K562 (cell line): ENCODE data around the gene CASP2. TPM values are rescaled to one million over a fixed set of nuclear protein-coding genes. Genes with fewer than 3 reads are reported as not detected.

Source experiments
- ATAC-seq: fragments of 200-7000 bp; cut with Tn5 transposase; 3 replicates; pipeline ENCODE4 v1.9.1; 2020; ENCODE audit warnings: moderate library complexity
- BruUV-seq: library from RNA; stranded (reverse); fragments of 400-500 nt; replicated peaks from 2 replicates; lab custom pipeline; 2021; lab: Mats Ljungman, UMichigan
- CTCF ChIA-PET: fragments of 300-600 bp; formaldehyde crosslinking; extraction: SDS; loops from one replicate; lab custom pipeline; 2021; ENCODE audit warnings: low intra/inter-chr PET ratio; lab: Yijun Ruan, JAX
- POLR2A ChIA-PET: fragments of 300-600, 350-650 bp; sonication (Branson Sonifier 250); formaldehyde crosslinking; extraction: SDS; loops from one replicate; lab custom pipeline; 2021; ENCODE audit warnings: antibody characterized with exemption, inconsistent platforms; lab: Yijun Ruan, JAX
- DNase-seq, 4 experiments: peaks; one replicate each; pipeline versions ENCODE4 v3.0.0 to v3.0.0-alpha.2; 2011 to 2018; ENCODE audit warnings: low spot score in 3 of 4, mixed read lengths in 3 of 4; ENCODE audit errors: extremely low read depth in 1 of 4
- FAIRE-seq: peaks from 2 replicates; lab custom pipeline; 2011; peaks lifted over from hg19 to GRCh38; lab: Jason Lieb, UNC
- H2AFZ ChIP-seq: 2 replicates; pipeline ENCODE4 v1.6.0; 2011; ENCODE audit warnings: low read depth, low read length, control low read depth, inconsistent platforms
- H3K27ac ChIP-seq: fragments of 200-600 bp; 3 replicates; pipeline ENCODE4 v1.8.0; 2011; ENCODE audit warnings: low read depth, mild to moderate bottlenecking, control low read depth, inconsistent platforms, low read length, moderate library complexity, mixed read lengths; ENCODE audit errors: extremely low read depth
- H3K27me3 ChIP-seq, 2 experiments: fragments of 300-600 bp in 1 of 2; 2 replicates in 1 of 2; 3 replicates in 1 of 2; pipeline versions ENCODE4 v1.6.0 to v1.8.0; 2011; ENCODE audit warnings: inconsistent platforms in 2 of 2, low read length in 2 of 2, mild to moderate bottlenecking in 1 of 2, mixed read lengths in 1 of 2, moderate library complexity in 1 of 2; ENCODE audit not compliant: control insufficient read depth in 2 of 2, insufficient read depth in 2 of 2
- H3K36me3 ChIP-seq: fragments of 300-600 bp; 3 replicates; pipeline ENCODE4 v1.8.0; 2011; ENCODE audit warnings: mild to moderate bottlenecking, low read length, inconsistent platforms; ENCODE audit not compliant: control insufficient read depth, insufficient read depth
- H3K4me1 ChIP-seq, 2 experiments: fragments of 200-600 bp in 1 of 2; replicated peaks in 1 of 2; 2 replicates in 1 of 2; 3 replicates in 1 of 2; pipeline versions ENCODE4 v1.5.1 to v1.8.0; 2011; ENCODE audit warnings: inconsistent platforms in 2 of 2, low read length in 2 of 2, mild to moderate bottlenecking in 1 of 2, mixed read lengths in 1 of 2, moderate library complexity in 1 of 2; ENCODE audit not compliant: control insufficient read depth in 2 of 2, insufficient read depth in 2 of 2
- H3K4me2 ChIP-seq: 2 replicates; pipeline ENCODE4 v1.6.1; 2011; ENCODE audit warnings: low read length, control low read depth, inconsistent platforms, mixed read lengths; ENCODE audit not compliant: insufficient read depth
- H3K4me3 ChIP-seq: fragments of 200-600 bp; sonication (generic), shearing (Covaris generic); 2 replicates; pipeline ENCODE4 v1.5.1; 2016; ENCODE audit warnings: control low read depth, inconsistent platforms
- H3K79me2 ChIP-seq: fragments of 200-600 bp; 3 replicates; pipeline ENCODE4 v1.8.0; 2011; ENCODE audit warnings: low read length, inconsistent platforms; ENCODE audit not compliant: control insufficient read depth, insufficient read depth
- H3K9ac ChIP-seq, 2 experiments: 2 replicates each; pipeline versions ENCODE4 v1.6.0 to v1.6.1; 2011; ENCODE audit warnings: low read depth in 2 of 2, low read length in 2 of 2, control low read depth in 1 of 2, inconsistent platforms in 1 of 2, mild to moderate bottlenecking in 1 of 2, mixed read lengths in 1 of 2; ENCODE audit not compliant: insufficient read depth in 1 of 2
- H3K9me1 ChIP-seq: one replicate; pipeline ENCODE4 v1.6.0; 2011; ENCODE audit warnings: inconsistent platforms, mild to moderate bottlenecking, low read length, moderate library complexity; ENCODE audit not compliant: control insufficient read depth, insufficient read depth
- H3K9me3 ChIP-seq: replicated peaks from 2 replicates; pipeline ENCODE4 v1.5.1; 2011; ENCODE audit warnings: low read depth, low read length, inconsistent platforms; ENCODE audit not compliant: control insufficient read depth, insufficient read depth
- H4K20me1 ChIP-seq: replicated peaks from 2 replicates; pipeline ENCODE4 v1.6.1; 2011; ENCODE audit warnings: low read length, inconsistent platforms, mixed read lengths; ENCODE audit not compliant: control insufficient read depth, insufficient read depth
- CBFA2T2 ChIP-seq: fragments of 450-650 bp; conservative IDR thresholded peaks from 2 replicates; pipeline ENCODE4 v1.6.1; 2017; ENCODE audit warnings: mild to moderate bottlenecking
- ILK ChIP-seq: fragments of 450-650 bp; IDR thresholded peaks from 2 replicates; pipeline ENCODE4 v1.6.1; 2016; ENCODE audit warnings: missing genetic modification characterization, low read depth, mild to moderate bottlenecking, missing compliant biosample characterization, moderate library complexity, borderline replicate concordance
- TAL1 ChIP-seq: fragments of 450-650 bp; IDR thresholded peaks from 2 replicates; pipeline ENCODE4 v1.6.1; 2016; ENCODE audit warnings: mild to moderate bottlenecking
- TCF7L2 ChIP-seq: fragments of 150-350 bp; IDR thresholded peaks from 2 replicates; pipeline ENCODE4 v1.6.1; 2016; ENCODE audit warnings: low read depth, mild to moderate bottlenecking, low read length, moderate library complexity
- WGBS: fragments of 100-300 bp; shearing (Covaris generic); methylation state at CpG from one replicate; pipeline ENCODE4 v1.1.6; 2016; ENCODE audit warnings: low coverage, mixed read lengths; ENCODE audit not compliant: insufficient coverage; ENCODE audit errors: missing lambda C conversion rate; 5-methylcytosine and 5-hydroxymethylcytosine counted together
- in situ Hi-C: fragments of 300-500 bp; cut with MboI; formaldehyde crosslinking; loops from 4 replicates; pipeline ENCODE4 v1.15.0; 2018; ENCODE audit warnings: inconsistent platforms, mixed read lengths
- intact Hi-C: fragments of 100-400 bp; cut with micrococcal nuclease; formaldehyde crosslinking; loops from 2 replicates; pipeline ENCODE4 v1.14.2; 2022
- polyA plus RNA-seq, 8 experiments: library from polyadenylated mRNA; depleted of rRNA in 4 of 8; stranded (reverse) in 5 of 8; unstranded in 3 of 8; fragments of >200 nt; fragmentation: Nextera tagmentation in 2 of 8; fragmentation: Illumina TruSeq in 1 of 8; extraction: Ambion mirVana in 2 of 8; extraction: Trizol in 1 of 8; gene quantifications; 2 replicates each; pipeline versions ENCODE4 v1.2.1 to v1.2.3, GENCODE V29; 2011 to 2014; ENCODE audit warnings: inconsistent platforms in 1 of 8, missing spikeins in 1 of 8
- total RNA-seq, 7 experiments: library from RNA; depleted of rRNA in 6 of 7; stranded (reverse); fragments of >200 nt in 6 of 7; fragmentation: Illumina TruSeq in 2 of 7; extraction: Trizol in 2 of 7; gene quantifications; 2 replicates each; pipeline versions ENCODE4 v1.2.1 to v1.2.3, GENCODE V29; 2011 to 2021; ENCODE audit warnings: low replicate concordance in 1 of 7
- TF ChIP-seq, protein P1 (sequence below): fragments of 250-450 bp; sonication (Bioruptor Pico); IDR thresholded peaks from 2 replicates; pipeline ENCODE4 v1.4.0; 2020; ENCODE audit warnings: mild to moderate bottlenecking, moderate library complexity
- TF ChIP-seq, protein P2 (sequence below), 3 experiments: IDR thresholded peaks in 2 of 3; conservative IDR thresholded peaks in 1 of 3; 2 replicates each; pipeline ENCODE4 v1.5.1; 2011 to 2012; ENCODE audit warnings: low read length in 3 of 3, mild to moderate bottlenecking in 3 of 3, control low read depth in 2 of 3, improper control_type of control experiment in 1 of 3, inconsistent platforms in 1 of 3, low read depth in 1 of 3, mixed read lengths in 1 of 3, moderate library complexity in 1 of 3; ENCODE audit not compliant: insufficient read depth in 2 of 3
- TF ChIP-seq, protein P3 (sequence below): fragments of 450-650 bp; IDR thresholded peaks from 2 replicates; pipeline ENCODE4 v1.6.1; 2018; ENCODE audit warnings: mild to moderate bottlenecking, low read depth; ENCODE audit not compliant: partially characterized antibody

Gene CASP2
- total and polyA plus RNA-seq, 9 of the 15 experiments (the other 6 are each of a cell fraction or from before 2014, with no cell fraction given), result 18.8 to 64.9 (median 24.1) TPM

DNA sequence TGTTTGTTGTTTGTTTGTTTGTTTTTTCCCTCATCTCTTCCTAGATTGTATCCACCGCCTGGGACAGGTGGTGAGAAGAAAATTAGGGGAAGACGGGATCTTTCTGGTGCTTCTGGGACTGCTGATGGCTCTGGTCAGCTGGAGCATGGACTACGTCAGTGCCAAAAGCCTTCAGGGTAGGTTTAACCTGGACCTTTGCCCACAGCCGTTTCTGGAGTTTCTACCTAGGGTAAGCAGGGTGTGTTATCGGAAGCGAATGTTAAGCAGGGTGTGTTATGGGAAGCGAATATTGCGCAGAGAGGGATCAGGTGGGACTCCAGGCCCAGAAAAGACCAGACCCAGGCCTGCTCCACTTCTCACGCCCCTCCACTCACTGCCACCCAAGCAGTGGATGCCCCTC lies 32.5 kb downstream of the CASP2 start (continued):
- TF ChIP-seq, protein P1, sequence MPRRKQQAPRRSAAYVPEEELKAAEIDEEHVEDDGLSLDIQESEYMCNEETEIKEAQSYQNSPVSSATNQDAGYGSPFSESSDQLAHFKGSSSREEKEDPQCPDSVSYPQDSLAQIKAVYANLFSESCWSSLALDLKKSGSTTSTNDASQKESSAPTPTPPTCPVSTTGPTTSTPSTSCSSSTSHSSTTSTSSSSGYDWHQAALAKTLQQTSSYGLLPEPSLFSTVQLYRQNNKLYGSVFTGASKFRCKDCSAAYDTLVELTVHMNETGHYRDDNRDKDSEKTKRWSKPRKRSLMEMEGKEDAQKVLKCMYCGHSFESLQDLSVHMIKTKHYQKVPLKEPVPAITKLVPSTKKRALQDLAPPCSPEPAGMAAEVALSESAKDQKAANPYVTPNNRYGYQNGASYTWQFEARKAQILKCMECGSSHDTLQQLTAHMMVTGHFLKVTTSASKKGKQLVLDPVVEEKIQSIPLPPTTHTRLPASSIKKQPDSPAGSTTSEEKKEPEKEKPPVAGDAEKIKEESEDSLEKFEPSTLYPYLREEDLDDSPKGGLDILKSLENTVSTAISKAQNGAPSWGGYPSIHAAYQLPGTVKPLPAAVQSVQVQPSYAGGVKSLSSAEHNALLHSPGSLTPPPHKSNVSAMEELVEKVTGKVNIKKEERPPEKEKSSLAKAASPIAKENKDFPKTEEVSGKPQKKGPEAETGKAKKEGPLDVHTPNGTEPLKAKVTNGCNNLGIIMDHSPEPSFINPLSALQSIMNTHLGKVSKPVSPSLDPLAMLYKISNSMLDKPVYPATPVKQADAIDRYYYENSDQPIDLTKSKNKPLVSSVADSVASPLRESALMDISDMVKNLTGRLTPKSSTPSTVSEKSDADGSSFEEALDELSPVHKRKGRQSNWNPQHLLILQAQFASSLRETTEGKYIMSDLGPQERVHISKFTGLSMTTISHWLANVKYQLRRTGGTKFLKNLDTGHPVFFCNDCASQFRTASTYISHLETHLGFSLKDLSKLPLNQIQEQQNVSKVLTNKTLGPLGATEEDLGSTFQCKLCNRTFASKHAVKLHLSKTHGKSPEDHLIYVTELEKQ (CRISPR knock-in tag), result no peak
- TF ChIP-seq TAL1 (no peak), ILK (tag) (no peak), CBFA2T2 (no peak)

- ChIA-PET POLR2A (interaction anchor here (1.0 kb wide), 1 partner anchor 14 kb away, joined by 3 read pairs; no protein-coding TSS in a partner anchor), CTCF (no interaction called here)
- H3K4me2 ChIP-seq, result no peak overlapping the region
- no peaks in the 10 kb centered on the region for H3K9me3 ChIP-seq
- DNase-seq (no peak), ATAC-seq (no peak; the same call in 2 of the 3 replicates), FAIRE-seq (no peak)
- no peak overlapping the region for H3K4me3 ChIP-seq
- in situ Hi-C loops, result no loop called here
- no TSS peak for BruUV-seq
- H3K4me1 ChIP-seq, result peaks cover 0 to 3% of the 10 kb centered on the region in 2 experiments; a peak in 1 of 5 replicates
- H3K79me2 ChIP-seq, result no peaks in the 10 kb centered on the region
- WGBS, result 19% methylated on average over 10 of the region's 10 CpGs
- no peaks in the 10 kb centered on the region for H3K36me3 ChIP-seq
- no peaks in the 10 kb centered on the region for H3K9me1 ChIP-seq
- intact Hi-C loops, result loop anchor here (5.0 kb wide), 1 partner anchor 96 kb away; no protein-coding TSS in a partner anchor
- no peak overlapping the region for H2AFZ ChIP-seq
- no peak overlapping the region for H3K27ac ChIP-seq
- no peaks in the 10 kb centered on the region for H4K20me1 ChIP-seq
- peaks cover 46 to 73% of the 10 kb centered on the region in 2 experiments; a peak in 4 of 5 replicates for H3K27me3 ChIP-seq
- TF ChIP-seq ILK (tag) (no peak), TCF7L2 (no peak)
- TF ChIP-seq, protein P2, sequence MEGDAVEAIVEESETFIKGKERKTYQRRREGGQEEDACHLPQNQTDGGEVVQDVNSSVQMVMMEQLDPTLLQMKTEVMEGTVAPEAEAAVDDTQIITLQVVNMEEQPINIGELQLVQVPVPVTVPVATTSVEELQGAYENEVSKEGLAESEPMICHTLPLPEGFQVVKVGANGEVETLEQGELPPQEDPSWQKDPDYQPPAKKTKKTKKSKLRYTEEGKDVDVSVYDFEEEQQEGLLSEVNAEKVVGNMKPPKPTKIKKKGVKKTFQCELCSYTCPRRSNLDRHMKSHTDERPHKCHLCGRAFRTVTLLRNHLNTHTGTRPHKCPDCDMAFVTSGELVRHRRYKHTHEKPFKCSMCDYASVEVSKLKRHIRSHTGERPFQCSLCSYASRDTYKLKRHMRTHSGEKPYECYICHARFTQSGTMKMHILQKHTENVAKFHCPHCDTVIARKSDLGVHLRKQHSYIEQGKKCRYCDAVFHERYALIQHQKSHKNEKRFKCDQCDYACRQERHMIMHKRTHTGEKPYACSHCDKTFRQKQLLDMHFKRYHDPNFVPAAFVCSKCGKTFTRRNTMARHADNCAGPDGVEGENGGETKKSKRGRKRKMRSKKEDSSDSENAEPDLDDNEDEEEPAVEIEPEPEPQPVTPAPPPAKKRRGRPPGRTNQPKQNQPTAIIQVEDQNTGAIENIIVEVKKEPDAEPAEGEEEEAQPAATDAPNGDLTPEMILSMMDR (IDR thresholded peaks at IDR 0.05 in 2 of 3, conservative IDR thresholded peaks at IDR 0.05 in 1 of 3; ENCODE audit: insufficient read depth in 2 of 3, low read depth in 1 of 3, low read length in 3 of 3), result peak in 2 of 3 experiments; percentile 7 to 13; a peak in 1 of 6 replicates
- TF ChIP-seq, protein P3, sequence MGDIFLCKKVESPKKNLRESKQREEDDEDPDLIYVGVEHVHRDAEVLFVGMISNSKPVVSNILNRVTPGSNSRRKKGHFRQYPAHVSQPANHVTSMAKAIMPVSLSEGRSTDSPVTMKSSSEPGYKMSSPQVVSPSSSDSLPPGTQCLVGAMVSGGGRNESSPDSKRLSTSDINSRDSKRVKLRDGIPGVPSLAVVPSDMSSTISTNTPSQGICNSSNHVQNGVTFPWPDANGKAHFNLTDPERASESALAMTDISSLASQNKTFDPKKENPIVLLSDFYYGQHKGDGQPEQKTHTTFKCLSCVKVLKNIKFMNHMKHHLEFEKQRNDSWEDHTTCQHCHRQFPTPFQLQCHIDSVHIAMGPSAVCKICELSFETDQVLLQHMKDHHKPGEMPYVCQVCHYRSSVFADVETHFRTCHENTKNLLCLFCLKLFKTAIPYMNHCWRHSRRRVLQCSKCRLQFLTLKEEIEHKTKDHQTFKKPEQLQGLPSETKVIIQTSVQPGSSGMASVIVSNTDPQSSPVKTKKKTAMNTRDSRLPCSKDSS, result no peak
- 0 out of 4 replicates have a peak overlapping the region, but pooled peaks of 1 of the 2 experiments have one; percentile 36 for H3K9ac ChIP-seq
Measured at GRCh38 chr7:143321242-143321641, 33.1 kb downstream of the CASP2 start.
